ENCODE measurements around the gene RGPD3.
"Not testable (repeated sequence)": the region's sequence is repeated elsewhere in the genome, so short reads cannot be mapped to it uniquely, and the experiment has no call there.

RGPD3 gene

DNA sequence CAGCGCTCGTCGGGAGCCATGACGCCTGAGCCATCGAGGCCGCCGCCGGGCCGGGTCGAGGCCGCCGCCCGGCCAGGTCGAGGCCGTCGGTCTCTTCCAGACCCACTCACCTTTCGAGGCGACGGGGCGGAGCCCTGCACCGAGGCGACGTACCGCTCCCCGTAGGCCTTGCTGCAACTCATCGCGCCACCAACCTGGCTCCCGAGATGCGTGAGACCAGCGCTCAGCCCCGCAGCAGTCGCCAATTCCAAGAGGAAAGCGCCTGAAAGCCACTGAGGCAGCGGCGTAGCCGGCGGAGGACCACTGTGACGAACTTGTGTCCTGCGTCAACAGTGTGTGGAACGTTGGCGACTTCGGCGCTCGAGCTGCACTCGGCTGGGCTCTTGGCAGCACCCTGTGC, at the start of gene RGPD3:
Gene RGPD3 (minus strand): TSS at position 307 of the 400 bp plus-strand sequence. CDS start 125 bp downstream, at position 182.
- not testable (repeated sequence) for DNase-seq

DNA sequence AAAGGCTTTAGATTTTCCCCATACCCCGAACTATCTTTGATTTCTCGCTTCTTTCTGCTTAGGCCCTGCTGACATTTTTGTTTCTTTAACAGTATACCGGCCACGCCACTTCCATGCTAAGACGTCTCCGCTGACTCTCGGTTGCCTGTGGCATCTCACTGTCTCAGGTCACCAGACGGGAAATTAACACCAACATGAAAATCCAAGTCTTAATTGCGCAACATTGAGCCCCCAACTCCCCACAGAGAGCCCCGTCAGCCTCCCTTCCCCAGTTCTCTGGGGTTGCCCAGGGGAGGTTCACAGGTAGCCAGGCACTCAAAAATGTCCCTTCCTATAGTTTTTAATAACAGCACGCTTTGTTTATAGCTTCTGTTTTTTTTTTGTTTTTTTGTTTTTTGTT, 49.1 kb upstream of the RGPD3 start:
- DNase-seq, result no peak

- DNase-seq, result no peak
These were observed 48.7 kb upstream of the RGPD3 start for GRCh38 chr2:106516864-106517263.

- DNase-seq, result no peak
These were observed 48.2 kb upstream of the RGPD3 start for GRCh38 chr2:106516436-106516835.

DNA sequence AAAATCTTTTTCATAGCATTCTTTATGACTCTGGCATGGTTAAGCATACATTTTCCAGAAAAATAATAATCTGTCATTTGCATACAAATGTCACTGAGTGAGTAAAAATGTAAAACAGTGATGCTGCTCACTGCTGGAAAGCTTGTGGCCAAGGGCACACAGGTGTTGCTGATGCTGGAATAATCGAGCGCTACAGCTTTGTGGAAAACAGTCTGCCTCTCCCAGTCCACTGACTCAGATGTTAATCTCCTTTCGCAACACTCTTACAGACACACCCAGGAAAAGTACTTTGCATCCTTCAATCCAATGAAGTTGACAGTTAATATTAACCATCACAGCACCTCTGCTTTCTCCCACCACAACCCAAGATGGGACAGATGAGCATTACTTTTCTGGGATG, 46.6 kb upstream of the RGPD3 start:
- DNase-seq, result not testable (repeated sequence)

DNA sequence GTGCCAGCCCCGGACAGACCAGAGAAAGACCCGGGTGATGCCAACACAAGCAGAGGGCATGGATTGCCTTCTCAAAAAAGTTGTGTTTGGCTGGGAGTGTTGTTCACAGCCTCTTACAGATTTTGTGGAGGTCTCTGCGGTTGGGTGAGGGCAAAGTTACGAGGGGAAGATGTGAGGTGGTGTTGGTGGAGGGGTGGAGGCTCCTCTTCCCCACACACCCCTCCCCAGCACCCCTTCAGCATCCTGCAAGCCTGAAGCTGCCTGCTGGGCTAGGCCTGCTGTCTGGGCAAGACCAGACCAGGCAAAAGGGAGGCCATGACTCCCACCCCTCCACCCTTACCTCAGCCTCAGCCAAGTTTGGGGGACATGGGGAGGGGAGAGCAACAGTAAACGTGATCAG, 45.2 kb upstream of the RGPD3 start:
- not testable (repeated sequence) for DNase-seq

- not testable (repeated sequence) for DNase-seq
These were observed 43.7 kb upstream of the RGPD3 start for GRCh38 chr2:106511934-106512333.

DNA sequence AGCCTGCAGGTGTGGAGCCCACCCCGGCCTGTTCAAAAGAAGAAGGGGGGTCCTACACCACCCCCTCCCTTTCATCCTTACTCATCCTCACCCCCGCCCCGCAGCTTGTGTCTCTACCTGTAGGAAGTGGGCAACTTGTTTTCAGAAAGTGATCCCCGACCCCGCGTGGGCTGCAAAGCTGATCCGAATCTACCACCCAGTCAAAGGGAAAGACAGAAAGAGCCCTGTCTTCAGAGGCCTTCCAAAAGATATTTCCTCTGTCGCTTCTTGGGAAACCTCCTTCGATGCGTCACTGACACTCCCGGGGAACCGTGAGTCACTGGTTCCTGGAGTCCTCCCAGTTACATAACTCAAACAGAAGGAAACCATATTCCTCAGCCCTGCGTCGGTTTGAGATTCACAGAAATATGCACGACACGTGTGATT, 43.3 kb upstream of the RGPD3 start:
- not testable (repeated sequence) for DNase-seq

DNA sequence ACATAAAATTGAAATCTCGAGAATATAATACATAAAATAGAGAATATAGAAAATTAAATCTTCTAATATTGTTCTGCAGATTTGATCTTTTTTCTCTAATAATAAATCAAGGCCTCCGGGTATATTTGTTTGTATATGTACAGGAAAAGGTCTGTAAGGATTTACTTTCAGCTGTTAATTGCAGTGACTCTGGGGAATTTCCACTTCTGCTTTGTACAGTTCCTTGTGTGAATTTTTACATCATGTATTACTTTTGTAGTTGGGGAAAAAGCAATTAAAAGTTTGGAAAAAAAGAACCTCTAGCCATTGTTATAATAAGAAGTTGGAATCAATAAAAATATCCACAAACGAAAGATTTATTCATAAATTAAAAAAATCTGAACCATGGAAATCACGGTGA, 42.6 kb upstream of the RGPD3 start:
- not testable (repeated sequence) for DNase-seq

DNA sequence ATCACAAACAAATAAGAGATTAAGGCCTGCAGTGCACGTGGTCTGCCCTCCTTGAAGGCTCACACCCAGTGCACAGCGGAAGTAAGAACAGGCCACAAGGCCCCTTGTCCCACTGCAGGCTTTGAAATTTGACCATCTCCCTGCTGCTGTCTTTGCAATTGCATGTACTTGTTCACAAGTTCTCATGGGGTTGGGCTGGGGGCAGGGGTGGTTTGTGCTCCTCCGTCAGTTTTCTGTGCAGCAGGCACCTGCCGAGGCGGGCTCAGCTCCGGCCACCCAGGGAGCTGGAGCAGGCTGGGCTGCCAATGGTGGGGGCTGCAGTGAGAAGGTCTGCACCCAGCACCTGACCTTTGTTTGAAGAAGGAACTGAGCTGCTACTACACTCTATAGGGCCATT, 41.2 kb upstream of the RGPD3 start:
- DNase-seq, result not testable (repeated sequence)

DNA sequence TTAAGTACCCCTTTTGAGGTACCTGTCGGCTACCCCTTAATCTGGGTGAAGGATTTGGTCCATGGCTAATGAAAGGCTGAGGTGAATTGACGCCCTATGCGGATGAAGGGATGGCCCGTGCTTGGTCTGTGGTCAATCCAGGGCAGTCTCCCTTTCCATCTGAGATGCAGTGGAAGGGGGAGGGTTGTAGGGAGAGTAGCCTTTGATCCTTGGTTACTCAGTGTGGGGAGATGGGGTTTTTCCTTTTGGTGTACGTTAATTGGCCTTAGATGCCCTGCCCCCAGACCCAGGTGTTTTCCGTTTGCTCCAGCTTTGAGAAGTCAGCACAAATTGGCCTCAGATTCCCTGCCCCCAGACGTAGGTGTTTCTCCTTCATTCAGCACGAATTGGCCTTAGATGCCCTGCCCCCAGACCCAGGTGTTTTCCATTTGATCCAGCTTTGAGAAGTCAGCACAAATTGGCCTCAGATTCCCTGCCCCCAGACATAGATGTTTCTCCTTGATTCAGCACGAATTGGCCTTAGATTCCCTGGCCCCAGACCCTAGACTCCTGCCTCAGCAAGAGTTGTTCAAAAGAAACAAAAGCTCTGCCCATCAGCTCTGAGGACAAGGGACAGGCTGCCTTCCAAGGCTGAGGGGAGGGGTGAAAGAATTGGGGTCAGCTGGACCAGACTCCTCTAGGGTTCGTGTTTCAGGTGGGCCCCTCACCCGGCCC, 40.6 kb upstream of the RGPD3 start:
- DNase-seq, result not testable (repeated sequence)

DNA sequence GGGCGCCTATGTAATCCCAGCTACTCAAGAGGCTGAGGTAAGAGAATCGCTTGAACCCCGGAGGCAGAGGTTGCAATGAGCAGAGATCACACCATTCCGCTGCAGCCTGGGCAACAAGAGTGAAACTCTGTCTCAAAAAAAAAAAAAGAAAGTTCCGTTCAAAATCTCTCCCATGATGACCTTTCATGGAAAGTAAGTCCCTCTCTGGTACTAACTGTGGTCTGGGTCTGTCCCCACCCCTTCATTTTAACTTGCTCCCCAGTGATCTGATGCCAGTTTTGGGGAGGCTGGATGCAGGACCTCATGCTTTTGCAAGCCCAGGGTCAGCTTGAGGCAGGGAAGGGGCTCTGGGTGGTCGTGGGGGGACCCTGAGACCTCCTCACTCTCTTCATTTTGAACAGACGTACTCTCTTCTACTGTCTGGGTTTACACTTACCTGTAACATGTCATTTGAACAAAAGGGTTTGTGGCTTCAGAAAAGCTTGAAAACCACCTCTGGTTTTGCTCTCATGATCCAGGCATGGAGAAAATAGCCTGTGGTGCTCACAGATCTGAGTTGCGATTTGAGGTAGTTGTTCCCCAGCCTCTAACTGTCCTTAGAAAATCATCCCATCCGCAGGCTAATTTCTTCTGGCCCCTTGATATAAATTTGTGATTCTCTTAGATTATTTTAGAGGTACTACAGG, 37.9 kb upstream of the RGPD3 start:
- not testable (repeated sequence) for DNase-seq

DNA sequence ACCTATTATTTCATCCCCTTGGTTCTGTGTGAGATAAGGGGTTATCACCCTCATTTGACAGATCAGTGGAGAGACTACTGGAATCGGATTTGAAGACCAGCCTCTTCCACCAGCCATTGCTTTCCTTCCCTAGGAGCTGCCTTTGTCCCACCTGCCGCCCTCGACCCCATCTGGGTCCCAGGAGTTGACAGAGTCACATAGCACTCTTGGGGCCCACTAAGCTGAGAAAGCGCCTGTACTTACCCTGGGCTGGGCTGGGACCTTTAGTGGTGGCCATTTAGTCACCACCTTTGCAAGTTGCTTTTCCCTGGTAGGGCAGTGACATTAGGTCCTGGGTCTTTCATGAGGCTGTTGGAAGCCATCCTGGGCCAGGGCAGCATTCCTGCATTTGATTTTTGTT, 36.6 kb upstream of the RGPD3 start:
- not testable (repeated sequence) for DNase-seq

- not testable (repeated sequence) for DNase-seq
These were observed 36.0 kb upstream of the RGPD3 start for GRCh38 chr2:106504192-106504591.

GRCh38 chr2:106502351-106502750, 34.1 kb upstream of the RGPD3 start:
- not testable (repeated sequence) for DNase-seq

DNA sequence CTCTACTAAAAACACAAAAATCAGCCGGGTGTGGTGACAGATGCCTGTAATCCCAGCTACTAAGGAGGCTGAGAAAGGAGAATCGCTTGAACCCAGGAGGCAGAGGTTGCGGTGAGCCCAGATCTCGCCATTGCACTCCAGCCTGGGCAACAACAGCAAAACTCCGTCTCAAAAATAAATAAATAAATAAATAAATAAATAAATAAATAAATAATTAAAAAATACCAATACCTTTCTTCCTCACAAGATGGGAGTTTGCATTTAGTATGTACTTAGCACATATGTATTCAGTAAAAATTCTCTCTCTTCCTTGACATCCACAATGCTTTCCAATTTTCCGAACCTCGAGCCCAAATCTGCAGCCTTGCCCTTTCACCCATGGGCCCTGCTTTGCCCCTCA, 32.1 kb upstream of the RGPD3 start:
- not testable (repeated sequence) for DNase-seq

DNA sequence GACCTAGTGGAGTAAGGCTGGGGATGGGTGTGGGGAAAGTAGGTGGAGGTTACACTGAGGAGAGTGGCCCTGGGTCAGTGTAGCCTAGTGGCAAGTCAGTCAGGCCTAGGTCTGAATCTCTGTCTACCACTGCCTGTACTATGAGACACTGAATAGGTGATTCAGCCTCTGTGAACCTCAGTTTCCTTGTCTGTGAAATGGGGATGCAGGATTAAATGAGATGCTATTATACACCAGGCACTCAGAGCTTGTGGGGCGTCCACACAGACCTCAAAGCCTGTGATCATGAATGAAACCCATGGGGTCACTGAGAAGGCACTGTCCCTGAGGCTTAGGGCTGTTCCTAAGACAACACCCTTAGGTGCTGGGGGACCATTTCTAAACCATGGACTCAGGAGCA, 30.3 kb upstream of the RGPD3 start:
- not testable (repeated sequence) for DNase-seq

- DNase-seq, result not testable (repeated sequence)
These were observed 24.7 kb upstream of the RGPD3 start for GRCh38 chr2:106492913-106493312.

DNA sequence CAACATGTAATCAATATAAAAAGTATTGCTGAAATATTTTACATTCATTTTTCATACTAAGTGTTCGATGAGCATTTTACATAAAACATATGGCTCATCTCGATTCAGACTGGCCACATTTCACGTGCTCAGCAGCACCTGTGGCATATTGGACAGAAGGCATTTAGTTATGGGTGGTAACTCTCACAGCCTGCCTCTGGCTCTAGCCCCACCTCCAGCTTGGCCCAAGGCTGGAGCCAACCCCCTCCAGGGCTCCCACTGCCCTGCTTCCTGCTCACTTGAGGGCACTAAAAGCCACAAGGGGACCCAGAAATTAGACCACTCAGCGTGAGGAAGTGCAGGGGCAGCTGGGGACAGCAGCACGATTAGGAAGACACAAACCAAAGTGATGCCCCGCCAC, 24.2 kb upstream of the RGPD3 start:
- DNase-seq, result not testable (repeated sequence)

GRCh38 chr2:106489701-106490100, 21.5 kb upstream of the RGPD3 start:
- not testable (repeated sequence) for DNase-seq

DNA sequence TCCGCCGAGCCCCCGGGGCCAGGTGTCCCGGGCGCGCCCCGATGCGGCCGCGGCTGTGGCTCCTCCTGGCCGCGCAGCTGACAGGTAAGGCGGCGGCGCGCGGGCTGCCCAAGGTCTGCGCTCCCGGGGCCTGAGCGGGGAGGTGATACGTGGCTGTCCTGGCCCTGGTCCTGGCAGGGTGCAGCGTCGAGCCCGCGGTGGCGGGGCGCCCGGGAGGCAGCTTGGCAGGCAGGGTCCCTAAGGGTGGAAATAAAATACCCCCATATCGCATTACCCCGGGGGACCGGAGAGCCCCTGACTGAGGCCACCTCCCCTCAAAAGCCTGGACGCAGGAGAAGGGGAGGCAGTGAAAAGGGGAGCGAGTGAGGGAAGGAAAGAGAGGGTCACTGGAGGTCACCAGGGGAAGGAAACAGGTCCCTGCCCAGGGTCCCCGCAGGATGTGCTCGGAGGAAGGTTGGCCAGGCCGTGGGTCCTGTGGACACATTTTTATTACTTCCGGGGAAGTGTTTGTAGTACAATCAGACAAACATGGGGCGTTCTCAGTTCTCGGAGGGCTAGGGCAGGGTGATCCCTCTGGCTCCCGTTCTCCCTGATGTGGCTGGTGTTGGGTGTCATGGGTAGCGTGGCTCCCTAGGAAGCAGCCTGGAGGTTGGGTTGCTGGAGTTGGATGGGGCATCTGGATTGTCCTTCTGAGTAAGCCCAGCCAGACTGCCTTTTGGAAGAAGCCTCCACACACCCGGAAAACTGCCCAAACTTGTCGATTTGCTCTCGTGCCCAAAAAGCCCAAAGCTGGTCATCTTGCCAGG, 19.4 kb upstream of the RGPD3 start:
- DNase-seq, result not testable (repeated sequence)

DNA sequence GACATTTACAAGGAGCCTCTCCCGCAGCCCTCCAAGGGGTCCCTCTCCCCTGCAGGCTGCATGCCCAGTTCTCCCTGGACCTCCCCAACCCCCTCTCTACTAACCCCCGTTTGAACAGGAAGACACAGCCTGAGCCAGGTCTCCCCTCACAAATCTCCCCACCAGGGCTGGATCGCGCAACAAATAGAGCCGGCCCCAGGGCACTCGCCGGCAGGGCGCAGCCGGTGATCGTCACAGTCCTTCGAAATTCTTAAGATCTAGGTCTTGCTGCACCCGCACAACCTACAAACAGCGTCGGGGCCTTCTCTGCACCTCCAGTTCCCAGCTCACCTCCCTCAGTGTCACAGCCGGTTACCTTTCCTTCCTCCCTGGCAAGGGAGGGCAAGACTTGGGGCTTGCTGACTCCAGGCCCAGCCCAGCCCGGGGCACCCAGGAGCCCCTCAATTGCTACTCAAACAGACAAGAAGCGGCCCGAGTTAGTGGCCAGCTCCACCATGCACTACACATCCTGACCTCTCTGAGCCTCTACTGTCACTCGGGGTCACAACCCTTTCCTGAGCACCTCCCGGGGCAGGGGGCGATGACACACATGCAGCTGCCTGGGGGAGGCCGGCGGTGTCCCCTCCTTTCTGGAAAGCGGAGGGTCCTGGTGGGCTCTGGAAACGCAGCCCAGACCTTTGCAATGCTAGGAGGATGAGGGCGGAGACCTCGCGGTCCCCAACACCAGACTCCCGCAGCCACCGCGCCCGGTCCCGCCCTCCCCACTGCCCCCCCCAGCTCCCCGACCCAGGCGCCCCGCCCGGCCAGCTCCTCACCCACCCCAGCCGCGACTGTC, 18.6 kb upstream of the RGPD3 start, which contains the start of gene CD8B2:
Gene CD8B2 (plus strand): TSS at position 814 of the 835 bp plus-strand sequence. CDS start 63 bp downstream, outside the sequence.
- DNase-seq, result not testable (repeated sequence)

Measured in cortex of kidney (tissue), 1 donor.